GM12892 (cell line): ENCODE measurements around the gene PRKAR1B.

ENCODE experiments used
- POLR2A ChIP-seq: IDR thresholded peaks from 2 replicates; pipeline ENCODE4 v1.6.1; 2011; ENCODE audit warnings: low read depth, low read length, control low read depth
- POLR2AphosphoS5 ChIP-seq: IDR thresholded peaks from 2 replicates; pipeline ENCODE4 v1.6.1; 2011; ENCODE audit warnings: low read depth, low read length, control low read depth

DNA sequence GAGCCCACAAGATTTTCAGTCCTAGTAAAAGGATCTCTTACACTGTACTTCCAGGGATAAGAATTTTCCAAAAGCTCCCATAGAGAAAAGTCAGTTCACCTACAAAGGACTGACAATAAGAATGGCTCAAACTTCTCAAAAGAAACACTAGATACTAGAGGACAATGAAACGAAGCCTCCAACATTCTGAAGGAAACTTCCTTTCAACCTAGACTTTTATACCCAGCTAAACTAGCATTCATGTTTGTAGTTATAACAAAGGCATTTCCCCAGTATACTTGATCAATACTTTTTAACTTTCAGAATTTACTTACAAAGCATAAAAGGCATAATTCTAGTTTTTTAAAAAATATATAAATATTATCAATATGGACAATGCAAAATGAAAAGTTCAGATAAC, 41.5 kb downstream of the PRKAR1B start:
- TF ChIP-seq POLR2A: no peak
- TF ChIP-seq POLR2AphosphoS5: no peak
